NCI-H2227 (cell line): ENCODE results near the gene BTBD2.
"Not testable (repeated sequence)": the region's sequence is repeated elsewhere in the genome, so short reads cannot be mapped to it uniquely, and the experiment has no call there.

ENCODE experiments used
- DNase-seq: peaks from one replicate; lab custom pipeline; 2025; ENCODE audit not compliant: unreplicated experiment; lab: John Stamatoyannopoulos, UW

Gene BTBD2

DNA sequence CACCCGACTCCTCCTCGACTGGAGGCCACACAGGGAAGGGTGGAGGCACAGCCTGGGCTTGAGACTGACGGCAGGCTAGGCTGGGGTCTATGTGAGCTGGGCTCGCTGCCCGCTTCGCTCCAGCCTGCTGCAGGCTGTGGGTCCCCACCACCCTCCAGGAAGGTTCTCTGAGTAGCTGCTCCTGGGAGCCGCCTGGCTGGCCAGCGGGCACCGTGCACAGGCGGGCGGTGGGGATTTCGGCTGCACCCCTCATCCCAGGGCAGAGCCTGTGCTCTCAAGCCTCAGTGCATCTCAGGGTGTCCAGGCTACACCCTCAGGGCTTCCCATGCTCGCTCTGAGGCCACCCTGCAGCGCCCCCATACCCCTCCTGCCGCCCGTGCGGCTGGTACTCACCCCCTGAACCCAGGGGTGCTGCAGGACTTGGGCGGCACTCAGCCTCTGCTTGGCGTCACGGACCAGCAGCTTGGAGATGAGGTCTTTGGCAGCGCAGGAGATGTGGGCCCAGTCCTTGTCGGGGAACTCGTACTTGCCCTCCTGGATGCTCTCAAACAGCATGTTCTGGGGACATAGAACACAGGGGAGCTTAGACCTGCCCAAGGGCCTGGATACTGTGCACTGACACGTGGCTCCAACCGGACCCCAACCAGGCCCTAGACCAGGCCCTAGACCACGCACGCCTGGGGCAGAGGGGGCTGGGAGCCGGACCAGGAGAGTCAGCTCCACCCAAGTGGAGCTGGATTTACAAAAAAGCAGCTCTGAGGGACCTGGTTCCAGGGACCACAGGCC is 25.3 kb upstream of the BTBD2 start:
- no peak for DNase-seq

DNA sequence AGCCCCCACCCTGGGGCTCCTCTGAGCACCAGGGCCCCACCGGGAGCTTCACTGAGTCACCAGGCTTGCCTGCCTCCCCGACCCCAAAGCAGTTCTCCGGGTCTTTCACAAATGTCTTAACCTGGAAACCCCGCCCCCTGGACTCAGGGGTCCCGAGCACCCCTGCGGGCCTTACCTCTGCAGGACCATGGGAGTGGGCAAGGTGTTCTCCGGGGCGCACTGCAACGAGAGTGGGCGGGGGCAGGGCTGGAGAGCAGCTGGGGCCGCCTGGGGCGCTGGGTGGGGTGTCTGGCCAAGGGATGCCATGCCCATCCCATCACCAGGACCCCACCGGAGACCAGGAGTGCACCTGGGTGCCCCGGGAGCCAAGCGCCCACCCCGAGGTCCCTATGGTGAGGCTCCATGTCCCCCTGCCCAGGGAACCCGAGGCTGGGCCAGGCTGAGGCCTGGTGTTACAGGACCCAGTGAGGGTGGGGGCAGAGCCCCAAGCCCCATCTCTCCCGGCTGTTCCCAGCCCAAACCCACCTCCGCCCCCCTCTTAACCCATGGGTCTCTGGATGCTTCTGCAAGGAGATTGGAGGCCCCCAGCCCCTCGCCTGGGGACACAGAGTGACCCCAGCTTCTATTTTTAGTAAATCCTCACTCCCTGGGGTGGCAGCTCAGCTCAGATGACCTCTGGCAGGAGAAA is 24.6 kb upstream of the BTBD2 start:
- no peak for DNase-seq

DNA sequence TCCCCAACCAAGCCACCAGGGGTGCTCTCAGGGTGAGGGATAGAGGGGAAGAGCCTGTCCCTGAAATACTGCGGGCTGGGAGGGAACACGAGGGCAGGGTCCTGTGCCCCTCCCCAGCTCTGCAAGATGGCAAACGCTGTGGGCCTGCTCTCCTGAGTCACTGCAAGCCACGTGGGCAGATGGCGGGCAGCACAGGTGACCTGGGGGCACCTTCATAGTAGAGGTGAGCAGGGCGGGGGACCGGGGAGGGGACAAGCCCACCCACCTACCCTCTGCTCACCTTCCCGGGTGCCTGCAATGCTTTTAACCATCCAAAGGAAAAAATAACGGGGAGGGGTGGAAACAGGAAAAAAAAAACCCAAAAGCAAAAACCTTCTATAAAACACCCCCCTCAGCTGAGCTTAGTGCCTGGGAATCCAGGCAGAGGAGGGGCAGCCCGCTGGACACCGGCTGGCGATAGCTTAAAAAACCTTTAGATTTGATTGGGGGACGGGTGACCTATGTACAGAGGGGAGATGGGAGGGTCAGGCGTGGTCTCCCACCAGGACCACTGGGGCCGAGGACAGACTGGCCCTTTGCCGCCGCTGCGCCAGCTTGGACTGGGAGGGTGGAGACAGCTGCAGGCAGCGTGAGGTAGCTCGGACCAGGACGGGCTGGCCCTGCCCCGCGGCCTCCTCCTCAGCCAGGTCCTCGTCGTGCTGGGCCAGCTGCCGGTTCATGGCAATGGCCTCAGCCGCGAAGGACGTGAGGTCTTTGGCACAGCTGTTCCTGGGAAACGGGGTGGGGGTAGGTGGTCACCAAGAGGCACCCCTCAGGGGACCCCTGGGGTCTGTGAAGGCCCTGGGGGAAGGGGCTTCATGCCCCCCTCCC is 23.8 kb upstream of the BTBD2 start:
- DNase-seq: no peak

DNA sequence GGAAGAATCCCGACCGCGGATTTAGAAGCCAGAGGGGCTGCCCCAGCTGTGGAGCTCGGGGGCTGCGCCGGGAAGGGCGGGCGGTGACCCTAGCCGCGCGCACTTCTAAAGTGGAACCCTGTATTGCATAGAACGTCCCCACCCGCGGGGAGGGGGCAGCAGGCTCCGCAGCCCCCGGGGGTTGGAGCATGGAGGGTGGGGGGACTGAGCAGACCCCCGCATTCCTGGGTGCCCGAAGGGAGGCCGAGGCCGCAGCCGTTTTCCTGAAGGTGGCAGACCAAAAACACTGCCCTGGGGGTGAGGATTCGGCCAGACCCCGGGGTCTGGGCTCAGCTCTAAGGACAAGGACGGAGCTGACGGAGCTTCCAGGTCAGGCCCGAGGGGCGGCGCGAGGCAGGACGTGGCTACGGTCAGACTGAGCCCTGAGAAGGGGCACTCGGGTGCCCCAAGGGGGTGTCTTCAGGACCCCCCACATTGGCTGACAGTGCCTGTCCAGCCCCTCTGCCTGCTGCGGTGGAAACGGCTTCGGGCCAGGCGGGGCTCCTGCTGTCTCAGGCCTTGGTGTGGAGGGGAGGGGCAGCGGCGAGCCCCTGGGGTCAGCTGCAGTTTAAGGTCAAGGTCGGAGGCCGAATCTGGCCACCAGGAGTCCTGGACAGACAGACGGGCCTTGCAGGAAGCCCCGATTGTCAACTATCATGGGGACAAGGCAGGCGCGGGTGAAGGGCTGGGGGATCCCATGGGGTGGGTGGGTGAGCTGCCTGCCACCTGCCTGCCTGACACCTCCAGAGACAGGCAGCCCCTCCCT is 23.0 kb upstream of the BTBD2 start:
- no peak for DNase-seq

DNA sequence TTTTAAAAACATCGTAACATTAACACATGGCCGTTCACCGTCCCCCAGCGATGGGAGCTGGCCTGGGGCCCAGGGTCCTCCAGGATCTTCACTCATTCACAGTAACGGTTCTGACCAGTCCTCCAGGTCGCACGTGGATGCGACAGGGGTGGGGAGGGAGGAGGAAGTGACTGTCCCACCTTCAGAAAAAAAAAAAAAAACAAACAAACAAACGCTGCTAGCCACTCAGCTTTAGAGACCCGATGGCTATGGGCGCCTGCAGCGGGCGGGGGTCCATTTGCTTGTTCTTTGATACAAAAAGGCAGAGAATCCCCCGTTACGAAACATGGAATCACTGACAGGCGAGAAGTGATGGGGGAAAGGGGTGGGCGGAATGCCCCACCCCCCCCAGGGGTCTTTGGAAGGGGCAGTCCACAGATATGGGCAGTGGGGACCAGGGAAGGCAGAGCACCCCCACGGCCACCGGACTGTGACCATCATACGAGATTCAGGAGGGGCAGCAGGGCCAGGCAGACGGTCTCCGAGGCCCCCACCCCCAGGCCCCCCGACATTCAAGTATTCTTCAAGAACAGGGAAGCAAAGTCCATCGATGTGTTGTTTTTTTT is 22.2 kb upstream of the BTBD2 start:
- no peak for DNase-seq

DNA sequence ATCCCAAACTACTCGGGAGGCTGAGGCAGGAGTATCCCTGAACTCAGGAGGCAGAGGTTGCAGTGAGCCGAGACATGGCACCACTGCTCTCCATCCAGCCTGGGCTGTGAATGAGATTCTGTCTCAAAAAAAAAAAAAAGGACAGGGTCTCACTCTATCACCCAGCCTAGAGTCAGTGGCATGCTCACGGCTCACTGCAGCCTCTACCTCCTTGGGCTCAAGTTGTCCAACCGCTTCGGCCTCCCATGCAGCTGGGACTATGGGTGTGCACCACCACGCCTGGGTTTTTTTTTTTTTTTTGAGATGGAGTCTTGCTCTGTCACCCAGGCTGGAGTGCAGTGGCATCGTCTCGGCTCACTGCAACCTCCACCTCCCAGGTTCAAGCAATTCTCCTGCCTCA is 20.9 kb upstream of the BTBD2 start:
- DNase-seq: no peak

DNA sequence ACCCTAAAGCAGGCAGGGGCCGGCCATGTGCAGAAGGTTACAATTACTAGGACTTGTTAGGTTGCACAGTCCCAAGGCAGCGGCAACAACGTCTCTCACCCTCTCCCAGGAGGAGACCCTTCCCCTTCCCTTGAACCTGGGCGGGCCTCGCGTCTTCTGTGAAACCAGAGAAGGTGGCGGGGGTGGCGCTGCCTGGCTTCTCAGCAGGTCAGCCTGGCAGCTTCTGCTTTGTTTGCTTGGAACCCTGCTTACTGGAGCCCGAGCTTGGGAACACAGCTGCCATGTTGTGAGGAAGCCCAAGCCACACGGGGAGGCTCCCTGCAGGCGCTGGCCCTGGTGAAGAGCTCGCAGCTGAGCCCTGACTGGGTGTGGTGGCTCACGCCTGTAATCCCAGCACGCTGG is 20.1 kb upstream of the BTBD2 start:
- no peak for DNase-seq

DNA sequence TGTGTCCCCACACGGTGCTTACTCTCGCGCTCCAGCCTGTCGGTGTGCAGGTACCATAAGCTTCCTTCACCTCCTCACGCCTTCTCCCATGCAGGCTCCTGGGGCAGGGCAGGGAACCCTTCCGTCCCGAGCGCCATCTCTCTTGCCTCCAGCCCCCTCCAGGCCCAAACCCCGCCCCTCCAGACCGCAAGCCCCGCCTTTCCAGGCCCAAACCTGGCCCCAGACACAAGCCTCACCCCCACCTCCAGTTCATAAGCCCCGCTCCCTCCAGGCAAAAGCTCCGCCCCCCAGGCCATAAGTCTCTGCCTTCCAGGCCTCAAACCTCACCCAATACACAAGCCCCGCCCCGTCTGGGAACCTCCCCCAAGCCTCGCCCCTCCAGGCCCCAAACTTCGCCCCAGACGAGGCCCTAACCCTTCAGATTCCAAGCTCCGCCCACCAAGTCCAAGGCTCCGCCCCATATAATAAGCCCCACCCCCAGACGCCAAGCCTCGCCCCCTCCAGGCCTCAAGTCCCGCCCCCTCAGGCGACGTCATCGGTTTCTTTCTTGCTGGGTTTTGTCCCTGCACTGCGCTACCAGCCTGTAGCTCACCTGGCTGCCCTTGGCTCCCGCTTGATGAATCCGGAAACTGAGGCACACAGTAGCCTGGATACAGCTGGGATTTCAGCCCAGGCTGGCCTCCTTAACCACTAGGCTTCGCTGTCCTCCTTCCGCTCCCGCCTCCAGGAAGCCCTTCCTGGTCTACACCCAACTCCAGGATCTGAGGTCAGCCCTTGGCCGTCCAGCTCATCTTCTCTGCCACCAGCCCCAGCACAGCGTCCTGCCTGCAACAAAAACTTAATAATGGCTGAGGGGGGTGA is 19.4 kb upstream of the BTBD2 start:
- DNase-seq: no peak

DNA sequence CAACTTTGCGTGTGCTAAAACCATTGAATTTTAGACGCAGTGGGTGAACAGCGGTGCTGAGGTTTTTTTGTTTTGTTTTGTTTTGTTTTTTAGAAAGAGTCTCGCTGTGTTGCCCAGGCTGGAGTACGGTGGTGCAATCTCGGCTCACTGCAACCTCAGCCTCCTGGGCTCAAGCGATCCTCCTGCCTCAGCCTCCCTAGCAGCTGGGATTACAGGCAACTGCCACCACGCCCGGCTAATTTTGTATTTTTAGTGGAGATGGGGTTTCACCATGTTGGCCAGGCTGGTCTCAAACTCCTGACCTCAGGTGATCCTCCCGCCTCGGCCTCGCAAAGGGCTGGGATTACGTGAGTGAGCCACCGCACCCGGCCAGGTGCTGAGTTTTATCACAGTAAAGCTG is 18.7 kb upstream of the BTBD2 start:
- DNase-seq: not testable (repeated sequence)

DNA sequence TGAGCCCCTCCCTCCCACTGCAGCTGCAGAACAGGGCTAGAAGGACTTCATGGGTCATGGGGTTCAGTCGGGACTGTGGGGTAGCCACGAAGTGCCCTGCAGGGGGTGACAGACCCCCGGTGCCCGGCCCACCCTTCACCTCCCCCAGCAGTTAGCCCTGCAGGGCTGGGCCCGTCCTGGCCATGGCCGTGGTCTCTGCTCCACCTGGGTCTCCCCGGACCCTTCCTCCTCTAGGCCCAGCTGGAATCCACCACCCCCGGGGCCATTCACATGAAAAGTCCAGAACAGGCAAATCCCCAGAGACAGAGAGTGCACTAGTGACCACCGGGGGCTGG is 18.3 kb upstream of the BTBD2 start:
- no peak for DNase-seq

DNA sequence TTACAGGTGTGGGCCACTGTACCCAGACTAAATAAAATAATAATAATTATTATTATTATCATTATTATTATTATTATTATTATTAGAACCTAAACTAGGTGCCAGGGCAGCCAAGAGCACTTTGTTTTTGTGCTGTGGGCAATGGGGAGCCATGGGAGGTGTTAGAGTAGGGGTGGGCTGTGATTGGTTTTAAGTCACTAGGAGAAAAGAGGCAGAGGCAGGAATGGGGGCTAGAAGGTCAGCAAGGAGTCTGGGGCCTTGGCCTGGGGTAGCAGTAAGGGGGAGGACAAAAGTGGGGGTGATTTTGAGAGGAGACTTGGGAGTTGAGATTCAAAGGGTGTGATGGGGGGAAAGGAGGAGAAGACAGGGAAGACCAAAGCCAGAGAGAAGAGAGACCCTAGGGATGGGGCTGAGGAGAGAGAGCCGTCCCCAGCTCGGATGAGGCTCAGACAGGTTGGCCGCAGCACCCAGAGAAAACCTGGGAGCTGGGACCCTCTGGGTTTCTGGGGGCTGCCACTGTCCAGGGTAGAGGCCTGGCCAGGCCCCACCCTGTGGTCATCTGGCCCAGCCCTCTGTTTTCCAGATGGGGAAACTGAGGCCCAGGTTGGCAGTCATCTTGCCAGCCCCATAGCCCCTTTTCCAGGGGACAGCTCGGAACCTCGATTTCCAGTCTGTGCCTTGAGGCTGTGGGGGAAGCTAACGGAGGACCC is 17.8 kb upstream of the BTBD2 start:
- no peak for DNase-seq

DNA sequence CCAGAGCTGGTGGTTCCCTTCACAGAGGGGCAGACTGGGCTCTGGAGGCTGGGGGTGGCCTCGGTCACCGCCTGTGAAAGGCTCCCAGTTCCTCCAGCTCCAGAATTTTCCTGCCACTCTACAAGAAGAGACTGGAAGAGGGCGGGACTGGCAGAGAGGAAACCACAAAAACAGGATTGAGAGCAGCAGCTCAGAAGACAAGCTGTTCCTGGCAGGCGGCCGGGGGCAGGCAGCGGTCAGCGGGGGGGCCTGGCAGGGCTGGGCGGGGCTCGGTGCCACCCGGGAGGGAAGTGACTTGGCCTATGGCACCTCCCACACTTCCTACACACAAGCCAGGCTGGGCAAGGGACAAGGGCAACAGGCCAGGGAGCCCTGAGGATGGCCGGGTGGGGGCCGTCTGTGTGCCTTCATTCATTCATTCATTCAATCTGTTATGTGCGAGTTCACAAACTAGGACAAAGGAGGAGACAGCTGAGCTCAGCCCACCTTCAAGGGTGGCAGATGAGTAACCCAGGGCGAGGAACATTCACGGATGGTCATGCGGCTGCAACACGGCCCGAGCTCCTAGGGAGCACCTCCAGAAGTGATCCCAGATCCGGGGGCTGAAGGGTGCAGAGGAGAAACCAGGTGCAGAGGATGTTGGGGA is 16.9 kb upstream of the BTBD2 start:
- peak; percentile 56 for DNase-seq

DNA sequence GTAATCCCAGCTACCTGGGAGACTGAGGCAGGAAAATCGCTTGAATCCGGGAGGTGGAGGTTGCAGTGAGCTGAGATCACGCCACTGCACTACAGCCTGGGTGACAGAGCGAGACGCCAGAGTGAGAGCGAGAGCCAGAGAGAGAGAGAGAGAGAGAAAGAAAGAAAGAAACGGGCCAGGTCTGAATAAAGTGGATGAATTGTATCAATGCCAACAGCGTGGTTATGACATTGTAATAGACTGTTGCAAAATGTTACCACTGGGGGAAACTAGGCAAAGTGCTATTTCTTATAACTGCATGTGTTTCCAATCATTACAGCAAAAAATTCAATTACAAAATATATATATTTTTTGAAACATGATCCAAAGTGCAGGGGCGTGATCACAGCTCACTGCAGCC is 11.8 kb upstream of the BTBD2 start:
- DNase-seq: no peak

DNA sequence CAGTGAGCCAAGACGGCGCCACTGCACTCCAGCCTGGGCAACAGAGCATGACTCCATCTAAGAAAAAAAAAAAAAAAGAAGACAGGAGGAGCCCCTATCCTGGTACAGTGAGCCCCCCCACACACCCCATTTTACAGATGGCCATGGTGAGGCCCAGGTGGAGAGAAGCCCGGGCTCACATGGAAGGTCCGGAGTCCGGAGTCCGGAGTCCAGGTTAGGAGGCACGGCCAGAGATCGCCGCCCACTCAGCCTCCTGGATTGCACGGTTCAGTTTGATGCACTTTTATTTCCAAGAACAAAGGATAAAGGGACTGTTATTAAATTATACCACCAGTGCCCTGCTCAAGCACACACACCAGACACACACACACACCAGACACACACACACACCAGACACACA is 11.3 kb upstream of the BTBD2 start:
- no peak for DNase-seq

DNA sequence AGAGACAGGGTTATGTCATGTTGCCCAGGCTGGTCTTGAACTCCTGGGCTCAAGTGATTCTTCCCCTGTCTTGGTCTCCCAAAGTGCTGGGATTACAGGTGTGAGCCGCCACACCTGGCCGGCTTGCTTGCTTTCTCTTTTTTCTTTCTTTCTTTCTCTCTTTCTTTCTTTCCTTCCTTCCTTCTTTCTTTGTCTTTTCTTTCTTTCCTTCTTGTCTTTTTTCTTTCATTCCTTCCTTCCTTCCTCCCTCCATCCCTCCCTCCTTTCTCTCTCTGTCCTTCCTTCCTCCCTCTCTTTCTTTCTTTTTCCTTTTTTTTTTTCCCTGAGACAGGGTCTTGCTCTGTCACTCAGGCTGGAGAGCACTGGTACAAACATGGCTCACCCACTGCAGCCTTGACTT is 6.8 kb upstream of the BTBD2 start:
- DNase-seq: no peak

DNA sequence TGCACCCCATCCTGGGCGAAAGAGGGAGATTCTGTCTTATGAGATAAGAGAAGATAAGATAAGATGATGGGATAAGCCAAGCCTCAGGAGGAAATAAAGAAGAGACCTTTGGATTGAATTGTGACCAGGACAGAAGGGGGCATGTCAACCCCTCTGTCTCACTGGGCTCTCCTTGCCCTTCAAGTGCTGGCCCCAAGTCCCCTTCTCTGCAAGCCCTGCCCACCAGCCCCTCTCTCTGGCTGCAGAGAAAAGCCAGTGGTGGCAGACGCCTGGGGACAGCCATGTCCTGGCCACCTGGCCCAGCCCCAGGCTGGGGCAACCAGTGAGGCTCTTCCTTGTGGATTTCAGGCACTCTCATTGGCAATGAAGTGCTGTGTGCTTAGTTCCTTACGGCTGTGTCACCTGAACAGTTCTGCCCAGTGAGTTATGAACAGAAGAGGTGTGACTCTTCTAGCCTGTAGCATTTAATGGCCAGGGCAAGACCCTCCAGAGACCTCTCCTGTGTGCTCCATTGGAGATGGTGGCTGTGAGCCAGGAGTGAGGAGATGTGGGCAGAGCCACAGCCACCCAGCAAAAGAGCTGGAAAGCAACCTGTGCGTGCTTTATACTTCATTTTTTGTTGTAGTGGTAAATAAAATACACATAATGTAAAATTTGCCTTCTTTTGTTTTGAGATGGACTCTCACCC is 6.1 kb upstream of the BTBD2 start:
- no peak for DNase-seq

DNA sequence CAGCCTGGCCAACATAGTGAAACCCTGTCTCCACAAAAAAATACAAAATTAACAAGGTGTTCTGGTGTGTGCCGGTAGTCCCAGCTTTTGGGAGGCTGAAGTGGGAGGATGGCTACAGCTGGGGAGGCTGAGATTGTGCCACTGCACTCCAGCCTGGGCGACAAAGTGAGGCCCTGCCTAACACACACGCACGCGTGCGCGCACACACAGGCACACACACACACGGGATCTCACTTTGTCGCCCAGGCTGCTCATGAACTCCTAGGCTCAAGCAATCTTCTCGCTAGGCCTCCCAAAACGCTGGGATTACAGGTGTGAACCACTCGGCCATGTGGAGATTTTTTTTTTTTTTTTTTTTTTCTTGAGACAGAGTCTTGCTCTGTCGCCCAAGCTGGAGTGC is 3.2 kb upstream of the BTBD2 start:
- no peak for DNase-seq
